ENCODE results near the gene CST6. TPM values are rescaled to one million over a fixed set of nuclear protein-coding genes. Genes with fewer than 3 reads are reported as not detected.
A peak's percentile ranks its signal among the peaks of the same experiment; 100 is the strongest.

CST6 gene
- total and polyA plus RNA-seq, 2 of the 13 experiments (the other 11 are each of a cell fraction or from before 2014, with no cell fraction given) = not detected

- no peaks in the 10 kb centered on the region for H4K20me1 ChIP-seq (ENCODE audit: insufficient read depth, low read length)
- no peak overlapping the region for H2AFZ ChIP-seq (ENCODE audit: low read length)
- no peak overlapping the region for H3K9ac ChIP-seq (ENCODE audit: insufficient read depth, low read depth, low read length)
- no peaks in the 10 kb centered on the region for H3K9me3 ChIP-seq (ENCODE audit: low read length)
- ATAC-seq = no peak
- H3K4me1 ChIP-seq (ENCODE audit: insufficient read depth, low read length) = peaks cover 30% of the 10 kb centered on the region
- no peaks in the 10 kb centered on the region for H3K79me2 ChIP-seq (ENCODE audit: insufficient read depth, low read length)
- POLR2A ChIA-PET = no interaction called here
- no peak for FAIRE-seq
- H3K36me3 ChIP-seq (replicated peaks in 1 of 2; ENCODE audit: control insufficient read depth in 1 of 2, insufficient read depth in 2 of 2, low read length in 2 of 2) = no peaks in the 10 kb centered on the region
- peaks cover 6 to 28% of the 10 kb centered on the region in 2 experiments; a peak in 4 of 5 replicates for H3K27me3 ChIP-seq (ENCODE audit: control insufficient read depth in 1 of 2, insufficient read depth in 2 of 2, low read length in 2 of 2)
- no peak for DNase-seq (ENCODE audit: low spot score)
- in situ Hi-C loops (cut with HindIII; ENCODE audit: extremely low pct_ligation_motif_present, low pct_unique_long_range_greater_than_20kb) = no loop called here
- 92% methylated on average over 46 of the region's 81 CpGs for WGBS (ENCODE audit: low lambda C conversion rate)
- no peak overlapping the region for H3K4me2 ChIP-seq (ENCODE audit: low read depth, low read length)
- no peak overlapping the region for H3K4me3 ChIP-seq (replicated peaks in 1 of 3; ENCODE audit: insufficient read depth in 1 of 3, low read depth in 2 of 3, low read length in 3 of 3)
- no peak overlapping the region for H3K27ac ChIP-seq (ENCODE audit: extremely low read length, insufficient read depth, low read length)
- TF ChIP-seq CEBPB (IDR thresholded peaks at IDR 0.05; ENCODE audit: borderline replicate concordance, low read depth, low read length) = peak; percentile 48; the same call in 1 of the 2 replicates
- no peak for TF ChIP-seq AFF4 (CRISPR knock-in tag; IDR thresholded peaks at IDR 0.05)
- no peak for TF ChIP-seq ZKSCAN8 (CRISPR knock-in tag; IDR thresholded peaks at IDR 0.05; ENCODE audit: borderline replicate concordance)
- TF ChIP-seq ZNF616 (CRISPR knock-in tag; IDR thresholded peaks at IDR 0.05; ENCODE audit: low read depth) = no peak
- intact Hi-C loops (cut with micrococcal nuclease; ENCODE audit: unreplicated experiment) = no loop called here
- BruUV-seq (replicated peaks) = no TSS peak
- CTCF ChIA-PET (ENCODE audit: low intra/inter-chr PET ratio, low total read pairs) = no interaction called here
These were observed 30.6 kb downstream of the CST6 start for GRCh38 chr11:66042227-66042995.

Measured in HepG2 (cell line).